Spleen (tissue), 7 donors: ENCODE data around the gene SOX9.

ENCODE experiments used
- CTCF ChIP-seq, 11 experiments: fragments of 200-600 bp in 7 of 11; fragments of 450-650 bp in 4 of 11; sonication (generic) in 4 of 11; IDR thresholded peaks in 8 of 11; conservative IDR thresholded peaks in 3 of 11; 1 replicate in 7 of 11; 2 replicates in 4 of 11; pipeline versions ENCODE4 v1.4.0 to v1.8.0; 2016 to 2021; ENCODE audit warnings: antibody characterized with exemption in 11 of 11, inconsistent platforms in 4 of 11, mild to moderate bottlenecking in 1 of 11
- POLR2A ChIP-seq, 3 donors: fragments of 450-650 bp; IDR thresholded peaks; one replicate each; pipeline ENCODE4 v1.5.1; 2017; ENCODE audit warnings: antibody characterized with exemption in 3 of 3, mild to moderate bottlenecking in 1 of 3
- donor health status: DM: no; HTN: no; CAD: no; lungs with moderate emphysema.
- donor health status: DM: no; HTN: no; CAD: no.
- donor health status: DM: no; HTN: no; CAD: no.

GRCh38 chr17:72075995-72076677, 44.7 kb upstream of the SOX9 start:
- TF ChIP-seq CTCF (IDR thresholded peaks at IDR 0.05 in 8 of 11, conservative IDR thresholded peaks at IDR 0.05 in 3 of 11) (no peak), POLR2A (IDR thresholded peaks at IDR 0.05) (no peak)
